GM21825 (cell line): ENCODE data around the gene ENO4.

ENCODE experiments used
- ATAC-seq: cut with Tn5 transposase; IDR thresholded peaks from one replicate; pipeline ENCODE4 v1.9.1; 2021; ENCODE audit warnings: mild to moderate bottlenecking, moderate library complexity; ENCODE audit not compliant: unreplicated experiment

The ENO4 gene, protein sequence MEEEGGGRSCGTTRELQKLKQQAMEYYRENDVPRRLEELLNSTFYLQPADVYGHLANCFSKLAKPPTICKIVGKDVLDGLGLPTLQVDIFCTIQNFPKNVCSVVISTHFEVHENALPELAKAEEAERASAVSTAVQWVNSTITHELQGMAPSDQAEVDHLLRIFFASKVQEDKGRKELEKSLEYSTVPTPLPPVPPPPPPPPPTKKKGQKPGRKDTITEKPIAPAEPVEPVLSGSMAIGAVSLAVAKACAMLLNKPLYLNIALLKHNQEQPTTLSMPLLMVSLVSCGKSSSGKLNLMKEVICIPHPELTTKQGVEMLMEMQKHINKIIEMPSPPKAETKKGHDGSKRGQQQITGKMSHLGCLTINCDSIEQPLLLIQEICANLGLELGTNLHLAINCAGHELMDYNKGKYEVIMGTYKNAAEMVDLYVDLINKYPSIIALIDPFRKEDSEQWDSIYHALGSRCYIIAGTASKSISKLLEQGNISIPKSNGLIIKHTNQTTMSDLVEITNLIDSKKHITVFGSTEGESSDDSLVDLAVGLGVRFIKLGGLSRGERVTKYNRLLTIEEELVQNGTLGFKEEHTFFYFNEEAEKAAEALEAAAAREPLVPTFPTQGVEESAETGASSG

DNA sequence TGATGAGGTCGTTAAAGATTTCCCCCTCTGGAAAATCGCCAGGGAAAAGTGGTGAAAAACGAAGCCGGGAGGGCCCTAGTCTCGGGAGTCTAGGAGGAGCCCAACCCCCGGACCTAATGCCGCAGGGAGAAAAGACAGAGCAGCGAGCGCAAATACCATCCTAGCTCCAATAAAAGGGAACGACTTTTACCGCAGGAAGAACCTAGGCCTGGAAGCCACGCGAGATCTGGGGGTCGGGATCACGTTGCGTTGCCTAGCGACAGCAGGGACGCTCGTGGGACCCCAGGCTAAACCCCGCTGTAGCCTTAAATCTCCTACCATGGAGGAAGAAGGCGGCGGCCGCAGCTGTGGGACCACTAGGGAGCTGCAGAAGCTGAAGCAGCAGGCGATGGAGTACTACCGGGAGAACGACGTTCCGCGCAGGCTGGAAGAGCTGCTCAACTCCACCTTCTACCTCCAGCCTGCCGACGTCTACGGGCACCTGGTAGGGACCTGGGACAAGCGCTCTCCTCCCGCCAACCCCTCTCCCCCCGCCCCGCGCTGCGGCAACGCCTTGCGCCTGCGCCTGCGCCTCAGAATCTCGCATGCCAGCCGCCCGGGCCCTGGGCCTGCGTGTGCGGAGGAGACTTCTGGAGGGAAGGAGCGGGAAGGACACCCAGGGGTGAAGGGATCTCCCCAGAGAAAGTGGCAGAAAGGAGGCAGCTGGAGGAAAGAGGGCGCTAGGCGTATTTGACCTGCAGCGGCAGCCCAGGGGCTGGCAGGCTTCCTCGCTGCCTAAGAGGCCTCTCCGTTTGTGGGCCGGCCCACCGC, at the start of gene ENO4:
Gene ENO4, plus strand, starts transcription at position 252 of the 810 bp plus-strand sequence. Its CDS starts 68 bp downstream, at position 320.
- peak; percentile 57 for ATAC-seq

DNA sequence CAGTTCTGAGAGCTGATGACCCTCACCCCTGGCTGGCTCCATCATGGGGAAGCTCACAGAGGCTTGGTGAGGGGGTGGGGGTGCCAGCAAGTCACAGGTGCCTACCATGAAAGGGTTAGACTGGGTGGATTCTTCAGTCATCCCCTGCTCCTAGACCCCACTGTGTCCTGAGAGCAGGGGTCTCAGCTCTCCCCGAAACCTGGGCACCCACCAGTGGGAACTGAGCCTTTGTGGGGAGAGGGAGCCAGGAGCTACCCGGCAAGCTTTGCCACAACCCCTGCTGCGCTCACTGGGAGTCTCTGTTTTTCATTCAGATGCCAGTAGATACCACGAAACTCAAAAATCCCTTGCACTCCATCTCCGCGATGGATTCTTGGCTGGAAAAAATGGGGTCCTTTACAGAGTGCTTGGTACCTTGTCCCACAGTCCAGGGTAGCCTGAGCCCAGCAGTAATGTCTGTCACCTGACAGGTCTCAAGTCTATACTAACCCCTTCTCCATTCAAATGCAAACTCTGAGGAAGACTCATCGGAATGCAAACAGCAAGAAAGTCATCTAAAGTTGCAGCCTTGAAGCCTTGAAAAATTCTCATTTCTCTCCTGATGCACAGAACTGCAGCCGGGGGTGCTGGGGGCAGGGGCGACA, 48.9 kb upstream of the ENO4 start:
- no peak for ATAC-seq

DNA sequence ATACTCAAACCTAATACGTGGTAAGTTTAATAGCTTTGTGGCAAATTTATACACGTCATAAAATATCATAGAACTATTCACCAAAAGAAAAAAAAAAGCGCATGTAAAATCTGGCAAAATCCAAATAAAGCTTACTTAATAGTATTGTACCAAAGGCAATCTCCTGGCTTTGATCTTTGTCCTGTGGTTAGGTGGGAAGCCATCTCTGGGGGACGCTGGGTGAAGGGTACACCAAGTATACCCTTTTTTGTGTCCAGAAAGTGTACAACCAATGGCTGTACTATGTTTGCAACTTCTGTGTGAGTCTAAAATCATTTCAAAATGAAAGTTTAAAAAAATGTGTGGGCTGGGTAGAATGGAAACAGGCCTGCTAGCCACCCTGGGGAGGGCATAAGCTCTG, 47.6 kb upstream of the ENO4 start:
- no peak for ATAC-seq

DNA sequence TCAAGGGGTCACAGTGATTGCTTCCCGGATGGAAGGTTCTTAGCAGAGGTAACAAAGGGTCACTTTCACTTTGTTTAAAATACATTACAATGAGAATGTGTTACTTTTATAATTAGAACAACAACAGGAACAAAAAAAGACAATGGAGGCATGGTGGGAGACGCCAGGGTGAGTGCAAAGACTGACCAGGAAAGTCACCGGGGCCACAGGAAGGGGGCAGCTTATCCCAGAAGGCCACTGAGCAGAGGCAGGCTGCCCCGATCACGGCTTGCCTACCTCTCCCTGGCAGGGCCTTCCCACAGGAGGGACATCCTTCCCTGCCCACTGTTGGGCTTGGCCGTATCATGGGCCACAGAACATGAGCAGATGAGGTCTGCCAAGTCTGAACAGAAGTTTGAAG, 46.8 kb upstream of the ENO4 start:
- ATAC-seq = no peak

DNA sequence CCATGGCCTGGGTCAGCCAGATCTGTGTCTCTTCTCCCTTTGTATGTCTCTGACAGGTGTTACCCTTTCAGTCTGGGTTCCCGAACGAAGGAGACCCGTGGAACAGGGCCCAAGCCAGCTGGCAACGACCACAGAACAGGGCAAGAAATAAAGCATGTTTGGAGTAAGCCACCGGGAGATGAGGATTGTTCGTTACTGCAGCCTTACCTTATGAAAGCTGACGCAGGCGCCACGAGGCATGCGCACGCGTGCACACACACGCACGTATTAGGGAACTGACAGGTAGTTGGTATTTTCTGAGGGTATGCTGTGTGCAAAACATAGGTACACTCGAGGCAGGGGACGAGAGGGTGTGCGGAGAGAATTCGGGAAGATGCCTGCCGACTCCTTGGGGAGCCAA, 46.4 kb upstream of the ENO4 start:
- no peak for ATAC-seq

DNA sequence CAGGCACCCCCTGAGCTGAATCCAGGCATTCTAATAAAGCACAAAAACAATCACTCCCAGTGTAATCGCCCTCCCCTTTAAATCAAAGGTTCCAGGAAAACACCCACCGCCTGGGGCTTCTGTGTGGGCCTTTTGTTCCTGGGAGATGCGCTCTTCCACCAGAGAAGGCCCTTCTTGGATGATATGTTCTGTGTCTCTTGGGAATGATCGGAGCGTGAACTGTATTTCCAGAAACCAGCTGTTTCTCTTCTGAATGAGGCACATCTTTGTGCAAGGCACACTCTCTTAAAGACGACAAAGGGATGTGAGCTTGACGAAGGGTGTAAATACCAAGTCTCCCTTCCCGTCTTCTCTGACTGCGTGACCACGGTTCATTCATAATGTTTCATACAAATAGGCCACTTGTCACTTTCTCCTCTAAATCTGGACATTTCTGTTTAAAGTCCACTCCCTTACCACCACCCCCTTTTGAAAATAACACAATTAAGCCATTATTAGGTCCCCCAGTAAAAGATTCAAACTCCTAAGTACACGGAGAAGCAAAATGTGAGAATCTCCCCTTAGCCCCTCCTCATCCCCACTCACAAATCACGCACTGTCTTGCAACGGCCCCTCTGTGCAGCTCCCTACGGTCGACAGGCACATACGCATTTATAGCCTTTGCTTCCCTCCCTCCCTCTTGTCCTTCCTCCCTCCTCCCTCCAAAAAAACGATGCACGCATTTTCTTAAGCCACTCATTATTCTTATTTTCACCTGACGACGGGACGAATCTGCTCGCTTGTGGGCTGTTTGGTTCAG, 45.6 kb upstream of the ENO4 start:
- ATAC-seq = no peak

DNA sequence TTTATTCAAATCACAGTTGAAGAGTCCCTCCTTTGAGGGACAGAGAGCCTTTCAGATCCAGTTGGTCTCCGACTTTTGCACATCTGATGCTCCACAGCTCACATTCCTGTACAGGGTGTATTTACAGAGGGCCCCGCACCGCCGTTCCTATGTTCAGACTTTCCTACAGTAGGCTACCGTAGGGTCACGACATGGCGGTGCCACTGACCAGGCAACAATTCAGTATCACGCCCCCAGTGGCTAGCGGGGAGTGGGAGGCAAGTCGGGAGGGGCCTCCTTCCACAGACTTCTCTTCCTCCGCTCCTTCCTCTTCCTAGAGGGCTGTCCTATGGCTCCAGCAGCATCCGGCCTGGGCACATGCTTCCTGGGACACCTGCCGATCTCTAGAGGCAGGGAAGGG, 40.6 kb upstream of the ENO4 start:
- ATAC-seq = no peak

DNA sequence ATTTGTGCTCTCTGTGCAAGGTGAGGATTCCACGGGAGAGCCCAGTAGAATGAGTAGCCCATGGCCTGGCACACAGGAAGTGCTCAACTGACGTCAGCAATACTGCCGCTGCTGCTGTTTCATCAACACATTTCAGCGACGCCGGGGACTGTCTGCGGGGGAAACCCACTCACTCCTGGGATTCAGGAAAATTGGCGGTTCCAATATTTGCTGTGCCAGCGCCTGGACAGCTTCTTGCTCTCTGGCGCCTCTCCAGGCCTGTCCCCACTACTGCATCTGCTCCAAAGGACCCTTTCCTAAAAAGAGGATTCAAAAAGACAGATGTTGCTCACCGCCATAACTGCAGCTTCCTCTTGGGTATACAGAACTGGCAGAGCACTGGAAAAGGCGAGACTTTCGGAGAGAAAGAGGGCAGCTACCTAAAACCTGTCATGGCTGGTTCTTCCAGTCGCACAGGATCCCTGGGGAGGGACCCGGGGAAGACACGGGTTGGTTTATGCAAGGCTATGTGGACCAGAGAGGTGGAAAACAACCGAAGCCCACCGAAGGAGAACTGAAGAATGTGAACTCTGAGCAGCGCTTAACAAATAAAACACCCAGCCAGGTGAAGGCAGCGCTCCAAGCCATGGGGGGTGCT, 39.7 kb upstream of the ENO4 start:
- no peak for ATAC-seq

DNA sequence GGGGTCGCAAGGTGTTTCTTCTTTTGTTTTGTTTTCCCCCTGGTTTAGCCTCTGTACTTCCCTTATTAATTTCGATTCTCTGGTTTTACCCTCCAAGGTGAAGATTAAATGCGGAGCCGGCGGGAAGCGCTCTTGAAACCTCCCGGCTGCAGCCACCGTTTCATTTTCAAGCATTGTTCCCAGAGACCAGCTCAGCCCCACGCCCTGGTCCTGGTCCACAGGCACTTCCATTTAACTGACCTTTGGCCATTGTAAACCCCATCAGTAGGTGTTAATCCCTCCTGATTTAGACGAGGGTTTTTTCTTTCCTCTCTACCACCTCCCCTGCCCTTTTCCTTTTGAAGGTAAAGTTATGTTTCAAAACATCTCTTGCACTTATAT, 39.2 kb upstream of the ENO4 start:
- ATAC-seq = no peak

DNA sequence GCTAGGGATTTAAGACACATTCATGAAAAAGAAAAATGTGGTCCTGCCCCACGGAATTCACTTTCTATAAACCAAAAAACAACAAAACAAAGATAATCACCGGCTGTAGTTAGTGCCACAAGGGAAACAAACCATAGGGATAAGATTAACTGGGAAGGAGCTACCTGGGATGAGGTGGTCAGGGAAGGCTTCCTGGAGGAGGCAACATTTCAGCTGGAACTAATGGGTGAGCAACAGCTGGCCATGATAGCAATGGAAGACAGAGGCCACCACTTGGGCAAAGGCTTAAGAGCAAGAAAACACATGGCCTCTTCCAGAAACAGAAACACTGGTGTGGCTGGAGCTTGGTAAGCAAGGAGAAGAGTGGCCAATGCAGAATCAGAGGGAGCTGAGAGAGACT, 38.4 kb upstream of the ENO4 start:
- no peak for ATAC-seq

DNA sequence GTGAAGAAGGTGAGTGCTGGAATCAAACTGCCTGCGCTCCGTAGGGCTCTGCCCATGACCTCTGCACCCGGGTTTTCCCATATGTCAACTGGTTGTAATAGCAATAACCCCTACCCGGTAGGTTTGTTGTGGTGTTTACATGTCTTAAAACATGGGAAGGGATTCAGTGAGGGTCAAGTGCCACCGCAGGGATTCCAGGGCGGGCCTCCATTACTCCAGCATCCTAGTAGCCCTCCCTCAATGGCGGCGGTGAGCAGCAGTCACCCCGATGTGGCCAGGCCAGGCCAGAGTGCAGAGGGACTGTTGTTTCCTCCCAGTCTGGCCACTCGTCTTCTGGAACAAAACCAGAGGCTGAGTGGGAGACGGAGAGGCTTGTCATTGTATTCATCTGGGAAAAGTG, 37.6 kb upstream of the ENO4 start:
- ATAC-seq = no peak

DNA sequence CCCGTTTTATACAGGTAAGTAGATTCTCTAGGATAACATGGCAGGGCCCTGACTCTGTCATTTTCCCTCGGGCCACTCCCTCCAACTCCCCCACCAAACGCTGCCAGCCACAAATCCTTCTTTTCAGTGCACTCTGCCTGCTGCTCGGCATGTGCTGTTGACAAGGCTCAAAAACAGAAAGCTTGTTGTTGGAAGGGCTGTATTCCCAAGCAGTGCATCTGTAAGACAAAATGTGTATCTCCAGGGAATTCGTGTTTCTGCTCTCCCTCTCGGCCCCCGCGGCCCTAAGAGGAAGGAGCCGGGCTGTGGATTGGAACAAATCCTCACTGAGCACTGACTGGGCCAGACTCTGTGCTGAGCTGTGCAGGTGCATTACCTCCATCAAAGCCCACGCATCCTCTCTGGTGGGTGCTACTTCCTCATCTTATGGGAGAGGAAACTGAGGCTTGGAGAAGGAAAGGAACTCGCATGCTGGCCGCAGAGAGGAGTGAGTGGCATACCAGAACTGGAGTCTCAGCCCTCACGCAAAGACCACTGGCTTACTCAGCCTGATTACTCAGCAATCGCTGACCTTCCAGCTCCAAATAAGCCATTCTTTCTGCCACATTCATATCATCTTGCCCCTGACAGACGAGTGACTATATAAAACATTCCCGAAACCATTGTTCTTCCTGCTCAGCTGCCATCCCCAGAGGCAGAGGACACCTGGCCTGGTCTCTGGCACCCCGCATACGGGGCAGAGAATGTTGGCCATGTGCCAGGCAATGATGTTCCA, 33.5 kb upstream of the ENO4 start:
- no peak for ATAC-seq

DNA sequence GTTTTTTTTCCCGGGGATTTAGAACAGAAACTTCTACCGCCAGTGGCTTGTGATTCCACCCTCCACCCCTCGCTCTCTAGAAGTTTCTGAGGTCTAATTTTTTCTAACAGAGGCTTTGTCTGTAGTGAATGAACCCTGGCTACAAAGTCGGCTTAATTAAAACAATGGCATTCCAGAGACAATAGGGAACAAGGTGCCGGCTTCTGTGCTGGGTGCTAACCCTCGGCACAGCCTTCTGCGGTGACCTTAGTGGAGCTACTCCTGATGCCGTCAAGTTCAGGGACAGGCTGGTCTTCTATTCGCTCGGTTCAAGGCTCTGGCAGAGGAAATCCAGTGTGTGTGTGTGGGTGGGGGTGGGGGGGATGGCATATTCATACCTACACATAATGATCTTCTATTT, 32.1 kb upstream of the ENO4 start:
- ATAC-seq = no peak

DNA sequence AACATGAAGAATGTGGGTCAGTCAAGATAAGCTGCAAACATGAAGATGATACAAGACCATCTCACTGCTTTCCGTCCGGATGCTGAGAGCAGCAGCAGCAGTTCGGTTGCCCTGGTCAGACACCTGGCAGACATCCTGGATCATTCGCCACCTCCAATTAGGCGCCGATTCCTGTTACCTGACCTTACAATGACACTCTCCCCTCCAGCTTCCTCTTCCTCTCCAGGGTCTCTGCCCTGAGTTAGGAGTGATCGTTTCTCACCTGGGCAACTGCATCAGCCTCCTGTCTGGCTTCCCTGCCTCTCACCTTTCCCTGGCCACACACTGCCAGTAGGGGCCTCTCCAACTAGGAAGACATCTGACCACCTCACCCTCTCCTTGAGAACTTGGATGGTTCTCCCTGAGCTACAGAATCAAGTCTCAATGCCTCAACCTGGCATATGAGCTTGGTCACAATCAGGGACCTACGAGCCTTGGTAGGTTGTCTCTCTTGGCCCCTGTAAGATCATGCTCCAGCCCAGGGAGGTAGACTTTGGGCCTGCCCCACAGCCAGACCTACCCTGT, 31.4 kb upstream of the ENO4 start:
- ATAC-seq = no peak

DNA sequence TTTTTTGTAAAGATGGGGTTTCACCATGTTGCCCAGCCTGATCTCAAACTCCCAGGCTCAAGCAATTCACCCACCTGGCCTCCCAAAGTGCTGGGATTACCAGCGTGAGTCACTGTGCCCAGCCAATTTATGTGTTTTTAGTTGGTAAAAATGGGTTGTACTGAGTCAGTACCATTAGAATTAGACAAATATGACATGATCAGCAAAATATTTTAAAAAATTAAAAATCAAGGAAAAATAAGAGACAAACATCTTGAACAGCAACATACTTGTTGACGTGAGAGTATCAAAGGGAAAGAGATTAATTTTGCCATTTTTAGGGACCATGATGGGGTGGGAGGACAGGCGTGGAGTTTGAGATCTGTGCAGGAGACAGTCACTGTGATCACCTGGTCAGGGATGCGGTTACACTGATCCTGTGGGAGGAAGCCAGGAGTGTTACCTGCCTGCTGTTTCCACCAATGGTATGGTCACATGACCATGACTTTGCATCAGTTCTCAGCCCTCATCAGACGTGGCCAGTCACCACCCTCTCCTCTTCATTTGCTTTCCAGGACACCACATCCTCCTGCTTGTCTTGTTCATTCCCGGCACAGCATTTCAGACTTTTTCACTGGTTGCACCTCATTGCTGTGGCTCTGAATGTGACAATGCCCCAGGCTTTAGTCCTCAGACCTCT, 29.2 kb upstream of the ENO4 start:
- no peak for ATAC-seq

DNA sequence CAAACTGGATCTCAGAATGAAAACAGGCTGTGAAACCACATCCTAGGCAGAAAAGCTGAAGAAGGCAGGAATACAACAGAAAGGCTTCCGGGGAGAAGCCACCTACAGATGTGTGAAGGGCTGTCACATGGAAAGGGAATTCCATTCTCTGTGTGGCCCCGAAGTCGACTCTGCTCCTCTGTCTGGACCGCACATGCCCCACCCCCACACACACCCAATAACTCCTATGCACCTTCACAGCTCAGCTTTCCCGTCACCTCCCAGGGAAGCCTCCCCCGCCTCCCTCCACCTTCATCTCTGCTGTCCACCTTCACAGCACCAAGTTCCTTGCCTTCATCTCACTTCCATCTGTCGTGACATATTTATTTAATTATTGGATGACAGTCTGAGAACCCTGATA, 23.4 kb upstream of the ENO4 start:
- ATAC-seq = no peak

DNA sequence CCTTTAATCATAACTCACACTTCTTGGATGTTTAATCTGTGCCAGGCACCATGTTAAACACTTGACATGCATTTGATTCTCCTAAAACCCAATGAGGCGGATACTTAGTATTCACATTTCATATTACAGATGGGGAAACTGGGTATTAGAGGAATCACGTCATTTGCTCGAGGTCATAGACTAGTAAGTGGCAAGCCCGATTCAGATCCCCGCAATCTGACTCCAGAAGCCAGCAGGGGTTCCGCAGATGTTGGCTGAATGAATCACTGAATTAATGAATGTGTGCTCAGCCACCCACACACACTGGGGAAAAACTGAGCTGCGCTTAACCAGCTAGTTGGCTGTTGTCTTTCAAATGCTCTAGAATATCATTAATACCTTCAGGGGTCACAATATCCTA, 22.5 kb upstream of the ENO4 start:
- no peak for ATAC-seq

DNA sequence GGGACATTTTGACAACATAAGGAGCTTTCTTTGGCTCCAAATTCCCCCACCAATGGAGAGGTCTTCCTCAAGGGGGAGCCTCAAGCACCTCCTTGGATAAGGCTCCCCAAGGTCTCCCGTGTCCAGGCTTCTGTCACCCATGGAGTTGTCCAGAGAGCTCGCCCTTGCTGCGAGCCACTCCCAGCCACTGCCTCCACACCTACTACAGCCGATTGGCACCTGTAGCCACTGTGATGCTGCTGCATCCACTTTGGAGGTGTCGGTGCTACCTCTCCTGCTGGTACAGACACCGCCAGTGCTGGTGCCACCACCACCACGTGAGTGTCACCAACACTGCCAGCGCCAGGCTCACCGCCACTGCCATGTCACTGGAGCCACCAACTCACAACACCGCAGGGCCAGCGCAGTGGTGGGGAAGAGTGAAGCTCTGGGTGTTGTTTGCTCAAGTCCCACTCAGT, 22.1 kb upstream of the ENO4 start:
- ATAC-seq = no peak
